NCI-H2227 (cell line): ENCODE data around the gene RTBDN.
"Not testable (repeated sequence)": the region's sequence is repeated elsewhere in the genome, so short reads cannot be mapped to it uniquely, and the experiment has no call there.

Source experiments
- DNase-seq: peaks from one replicate; lab custom pipeline; 2025; ENCODE audit not compliant: unreplicated experiment; lab: John Stamatoyannopoulos, UW

RTBDN gene

GRCh38 chr19:12825254-12826131 lies 8.9 kb downstream of the RTBDN start:
- no peak for DNase-seq

DNA sequence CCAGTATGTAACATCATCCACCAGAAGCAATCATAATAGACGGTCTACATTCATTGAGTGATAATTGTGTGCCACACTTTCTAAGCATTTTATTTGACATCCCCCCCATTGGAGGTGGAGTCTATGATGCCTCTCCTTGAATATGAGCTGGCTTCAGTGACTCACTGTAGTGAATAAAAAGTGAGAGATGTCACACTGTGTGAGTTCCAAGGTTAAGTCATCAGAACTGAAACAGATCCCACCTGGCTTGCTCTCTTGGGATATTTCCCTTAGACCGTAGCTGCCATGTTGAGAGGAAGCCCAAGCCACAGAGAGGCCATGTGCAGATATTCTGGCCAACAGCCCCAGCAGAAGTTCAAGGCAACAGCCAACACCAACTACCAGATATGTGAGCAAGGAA lies 12.6 kb downstream of the RTBDN start:
- DNase-seq = no peak

GRCh38 chr19:12817810-12818209 lies 16.6 kb downstream of the RTBDN start:
- DNase-seq = not testable (repeated sequence)

DNA sequence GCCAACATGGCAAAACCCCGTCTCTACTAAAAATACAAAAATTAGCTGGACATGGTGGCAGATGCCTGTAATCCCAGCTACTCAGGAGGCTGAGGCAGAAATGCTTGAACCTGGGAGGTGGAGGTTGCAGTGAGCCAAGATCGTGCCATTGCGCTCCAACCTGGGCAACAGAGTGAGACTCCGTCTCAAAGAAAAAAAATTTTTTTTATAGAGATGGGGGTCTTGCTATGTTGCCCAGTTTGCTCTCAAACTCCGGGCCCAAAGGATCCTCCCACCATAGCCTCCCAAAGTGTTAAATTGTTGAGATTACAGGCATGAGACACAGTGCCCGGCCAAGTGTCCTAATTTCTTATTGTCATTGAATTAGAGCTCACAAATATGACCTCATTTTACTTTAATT lies 17.2 kb downstream of the RTBDN start:
- DNase-seq = not testable (repeated sequence)

DNA sequence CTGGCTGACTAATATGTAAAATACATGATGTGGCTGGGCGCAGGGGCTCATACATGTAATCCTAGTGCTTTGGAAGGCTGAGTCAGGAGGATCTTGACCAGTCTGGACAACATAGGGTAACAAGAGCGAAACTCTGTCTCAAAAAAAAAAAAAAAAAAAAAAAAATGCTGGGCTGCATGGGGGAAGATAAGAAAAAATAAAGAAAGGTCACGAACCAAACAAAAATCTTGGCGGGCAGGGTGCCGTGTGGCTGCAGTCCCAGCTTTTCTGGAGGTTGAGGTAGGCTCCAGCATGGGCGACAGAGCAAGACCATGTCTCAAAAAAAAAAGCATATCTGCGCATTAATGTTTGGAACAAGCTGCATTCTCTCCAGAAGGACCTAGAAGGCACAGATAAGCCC lies 19.3 kb downstream of the RTBDN start:
- DNase-seq = no peak

DNA sequence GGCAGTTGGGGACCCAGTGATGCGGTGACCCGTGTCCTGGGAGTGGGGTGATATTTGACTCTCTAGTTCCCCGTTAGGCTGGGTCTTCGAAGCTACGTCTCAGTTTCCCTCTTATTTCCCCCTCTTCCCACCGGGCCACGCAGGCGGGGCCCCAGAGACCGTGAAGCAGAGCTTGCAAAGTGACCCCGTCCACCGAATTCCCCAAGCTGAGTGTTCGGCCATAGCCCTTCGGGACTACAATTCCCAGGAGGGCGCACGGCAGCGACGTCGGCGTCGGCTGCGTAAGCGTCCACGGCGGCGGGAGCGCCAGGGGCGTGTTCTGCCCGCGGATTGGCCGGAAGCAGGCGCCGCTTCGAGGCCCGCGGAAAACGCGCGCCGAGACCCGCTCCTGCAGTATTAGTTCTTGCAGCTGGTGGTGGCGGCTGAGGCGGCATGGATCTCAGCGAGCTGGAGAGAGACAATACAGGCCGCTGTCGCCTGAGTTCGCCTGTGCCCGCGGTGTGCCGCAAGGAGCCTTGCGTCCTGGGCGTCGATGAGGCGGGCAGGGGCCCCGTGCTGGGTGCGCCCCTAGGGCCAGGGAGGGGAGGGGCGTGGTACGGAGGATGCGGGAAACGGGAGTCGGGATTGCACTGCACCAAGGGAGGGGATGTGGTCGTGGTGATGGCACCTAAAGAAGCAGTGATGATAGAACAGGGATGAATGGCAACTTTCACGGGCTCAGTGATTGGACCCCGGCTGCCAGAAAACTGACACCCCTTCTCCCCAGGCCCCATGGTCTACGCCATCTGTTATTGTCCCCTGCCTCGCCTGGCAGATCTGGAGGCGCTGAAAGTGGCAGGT lies 27.9 kb downstream of the RTBDN start, which contains the start of gene RNASEH2A:
TSS of gene RNASEH2A (plus strand) at position 343 of the 840 bp plus-strand sequence. CDS start at position 433, 90 bp downstream.
- peak; percentile 92 for DNase-seq

- DNase-seq = no peak
Observed at GRCh38 chr19:12804051-12804450, 30.3 kb downstream of the RTBDN start.

- no peak for DNase-seq
Observed at GRCh38 chr19:12802267-12803106, 31.9 kb downstream of the RTBDN start.

GRCh38 chr19:12801466-12802266 lies 32.7 kb downstream of the RTBDN start, which contains the start of the genes PRDX2 and THSD8:
Gene PRDX2, minus strand, starts transcription at chr19:12801800. Its CDS starts 539 bp downstream, at chr19:12801261.
Gene THSD8, plus strand, starts transcription at chr19:12802069. Its CDS starts 3 bp downstream, at chr19:12802072.
- DNase-seq = peak; percentile 89

DNA sequence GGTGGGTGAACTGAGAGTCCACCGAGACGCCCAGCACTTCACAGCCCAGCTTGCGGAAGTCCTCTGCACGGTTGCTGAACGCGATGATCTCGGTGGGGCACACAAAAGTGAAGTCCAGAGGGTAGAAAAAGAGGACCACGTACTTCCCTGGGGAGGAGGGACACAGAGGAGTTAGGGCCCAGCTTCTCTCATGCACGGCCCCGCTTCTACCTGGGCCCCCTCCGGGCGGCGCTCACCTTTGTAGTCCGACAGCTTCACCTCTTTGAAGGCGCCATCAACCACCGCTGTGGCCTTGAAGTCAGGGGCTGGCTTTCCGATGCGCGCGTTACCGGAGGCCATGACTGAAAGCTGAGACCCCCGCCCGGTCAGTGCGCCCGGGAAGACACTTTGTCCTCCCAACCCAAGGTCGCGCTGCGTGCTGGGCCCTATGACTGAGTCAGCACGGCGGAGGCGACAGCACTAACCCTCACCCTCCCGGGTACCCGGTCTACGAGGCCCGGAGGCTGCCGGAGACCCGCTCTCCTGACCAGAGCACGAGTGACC lies 33.4 kb downstream of the RTBDN start:
- DNase-seq = no peak

DNA sequence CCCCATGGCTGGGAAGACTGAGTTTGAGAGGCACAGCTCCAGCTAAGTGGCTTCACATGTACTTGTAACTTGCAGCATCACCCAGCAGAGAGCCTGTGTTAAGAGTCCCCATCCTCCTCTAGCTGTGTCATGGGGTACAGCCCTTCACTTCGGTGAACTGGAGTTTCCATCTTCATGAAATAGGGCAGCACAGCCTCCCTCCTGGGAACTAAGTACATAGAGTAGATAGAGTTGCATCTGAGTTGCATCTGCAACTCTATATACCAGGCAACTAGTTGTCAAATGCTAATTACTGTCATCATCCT lies 34.0 kb downstream of the RTBDN start:
- no peak for DNase-seq

DNA sequence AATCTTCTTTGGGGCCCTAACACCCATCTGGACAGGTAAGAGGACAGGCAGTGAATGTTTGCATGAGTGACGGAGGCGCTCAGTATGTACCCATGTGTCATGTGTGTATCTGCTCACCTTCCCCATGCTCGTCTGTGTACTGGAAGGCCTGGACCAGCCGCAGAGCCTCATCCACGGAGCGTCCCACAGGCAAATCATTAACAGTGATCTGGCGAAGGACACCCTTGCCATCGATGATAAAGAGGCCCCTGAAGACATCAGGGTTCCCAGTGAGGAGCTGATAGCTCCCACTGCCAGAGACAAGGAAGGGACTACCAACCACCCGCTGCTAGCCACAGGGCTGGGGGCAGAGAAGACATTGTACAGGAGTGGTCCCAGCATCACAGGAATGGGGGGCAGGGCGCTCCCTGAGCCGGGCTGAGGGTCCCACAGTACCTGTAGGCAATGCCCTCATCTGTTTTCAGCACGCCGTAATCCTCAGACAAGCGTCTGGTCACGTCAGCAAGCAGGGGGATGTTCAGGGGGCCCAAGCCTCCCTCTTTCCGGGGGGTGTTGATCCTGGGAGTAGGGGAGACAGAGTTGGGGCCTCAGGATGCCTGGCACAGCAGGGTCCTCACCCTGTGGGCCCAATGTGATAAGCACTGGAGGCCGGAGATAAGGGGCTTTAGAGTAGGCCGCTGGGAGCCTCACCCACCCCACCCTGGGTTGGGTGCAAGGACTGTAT lies 34.5 kb downstream of the RTBDN start:
- no peak for DNase-seq

- not testable (repeated sequence) for DNase-seq
Observed at GRCh38 chr19:12797607-12798006, 36.8 kb downstream of the RTBDN start.

DNA sequence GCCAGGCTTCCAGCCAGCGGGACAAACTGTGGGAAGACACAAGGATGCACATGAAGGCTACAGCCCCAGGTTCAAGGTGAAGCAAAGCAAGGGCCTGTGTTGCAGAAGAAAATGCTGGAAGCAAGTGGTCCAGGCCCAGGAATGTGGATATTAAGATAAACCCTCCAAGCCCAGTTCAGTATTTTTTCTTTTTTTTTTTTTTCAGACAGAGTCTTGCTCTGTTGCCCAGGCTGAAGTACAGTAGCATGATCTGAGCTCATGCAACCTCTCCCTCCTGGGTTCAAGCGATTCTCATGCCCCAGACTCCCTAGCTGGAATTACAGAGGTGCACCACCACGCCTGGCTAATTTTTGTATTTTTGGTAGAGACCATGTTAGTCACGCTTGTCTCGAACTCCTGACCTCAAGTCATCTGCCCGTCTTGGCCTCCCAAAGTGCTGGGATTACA lies 37.2 kb downstream of the RTBDN start:
- no peak for DNase-seq

GRCh38 chr19:12796146-12797071 lies 38.0 kb downstream of the RTBDN start:
- peak; percentile 90 for DNase-seq

GRCh38 chr19:12794971-12795381 lies 39.4 kb downstream of the RTBDN start:
- DNase-seq = no peak

DNA sequence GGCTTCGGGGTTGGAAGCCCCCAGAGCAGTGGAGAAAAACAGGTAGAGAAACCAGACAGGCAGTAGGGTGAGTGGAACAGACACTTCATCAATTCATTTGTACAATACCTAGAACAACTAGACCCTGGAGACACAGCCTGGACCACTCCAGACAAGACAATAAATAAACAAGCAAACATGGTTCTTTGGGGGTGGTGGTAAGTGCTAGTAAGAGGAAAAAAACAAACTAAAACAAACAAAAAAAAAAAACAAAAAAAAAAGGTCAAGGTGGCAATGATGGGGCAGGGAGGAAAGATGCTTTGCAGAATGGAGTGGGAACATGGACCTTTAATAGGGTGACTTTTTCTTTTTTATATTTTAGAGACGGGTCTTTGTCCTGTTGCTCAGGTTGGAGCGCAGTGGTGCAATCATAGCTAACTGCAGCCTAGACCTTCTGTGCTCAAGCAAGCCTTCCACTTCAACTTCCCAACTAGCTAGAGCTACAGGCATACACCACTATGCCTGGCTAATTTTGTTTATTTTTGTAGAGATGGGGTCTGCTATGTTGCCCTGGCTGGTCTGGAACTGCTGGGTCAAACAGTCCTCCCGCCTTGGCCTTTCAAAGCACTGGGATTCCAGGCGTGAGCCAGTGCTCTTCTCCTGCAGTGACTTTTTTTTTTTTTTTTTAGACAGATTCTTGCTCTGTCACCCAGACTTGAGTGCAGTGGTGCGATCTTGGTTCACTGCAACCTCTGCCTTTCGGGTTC lies 40.0 kb downstream of the RTBDN start:
- no peak for DNase-seq
